Uterus (tissue), 4 donors: ENCODE results near the gene TRMT44. TPM values are rescaled to one million over a fixed set of nuclear protein-coding genes. Genes with fewer than 3 reads are reported as not detected.

Experiments
- DNase-seq, 2 donors: peaks; one replicate each; pipeline ENCODE4 v3.0.0-alpha.2; 2019 to 2020
- H3K27ac ChIP-seq, 2 donors: fragments of 200-600 bp; sonication (generic); 1 replicate in 1 of 2; 2 replicates in 1 of 2; pipeline ENCODE4 v1.5.1; 2016 to 2018
- H3K27me3 ChIP-seq, 2 donors: fragments of 200-600 bp; sonication (generic); one replicate each; pipeline ENCODE4 v1.5.1; 2018 to 2019; ENCODE audit warnings: control low read depth in 1 of 2
- H3K36me3 ChIP-seq, 2 donors: fragments of 200-600 bp; sonication (generic); one replicate each; pipeline ENCODE4 v1.5.1; 2019; ENCODE audit warnings: control low read depth in 1 of 2
- H3K4me1 ChIP-seq, 2 donors: fragments of 200-600 bp; sonication (generic); one replicate each; pipeline ENCODE4 v1.5.1; 2018 to 2019; ENCODE audit warnings: control low read depth in 1 of 2
- H3K4me3 ChIP-seq, 2 donors: fragments of 200-600 bp; sonication (generic); 1 replicate in 1 of 2; 2 replicates in 1 of 2; pipeline ENCODE4 v1.5.1; 2018 to 2019; ENCODE audit warnings: mild to moderate bottlenecking in 1 of 2
- H3K9me3 ChIP-seq, 2 donors: fragments of 200-600 bp; sonication (generic); one replicate each; pipeline ENCODE4 v1.5.1; 2019; ENCODE audit warnings: control low read depth in 1 of 2
- POLR2A ChIP-seq, 2 donors: fragments of 450-650 bp; IDR thresholded peaks; one replicate each; pipeline ENCODE4 v1.6.1; 2016; ENCODE audit warnings: antibody characterized with exemption in 2 of 2, mild to moderate bottlenecking in 1 of 2, moderate library complexity in 1 of 2
- intact Hi-C: fragments of 100-400 bp; cut with DNase I; formaldehyde crosslinking; loops from one replicate; pipeline ENCODE4 v1.15.1; 2023; ENCODE audit warnings: low total_unique reads
- total RNA-seq, 4 donors: library from RNA; depleted of rRNA in 3 of 4; stranded (reverse); fragments of >200 nt in 3 of 4; gene quantifications; one replicate each; pipeline versions ENCODE4 v1.1.0 to v1.2.4, GENCODE V29; 2014 to 2023
- TF ChIP-seq, protein P1 (sequence below), 4 experiments: fragments of 200-600 bp in 2 of 4; fragments of 450-650 bp in 2 of 4; sonication (generic) in 2 of 4; IDR thresholded peaks; one replicate each; pipeline ENCODE4 v1.5.1; 2016 to 2019; ENCODE audit warnings: antibody characterized with exemption in 4 of 4, mild to moderate bottlenecking in 2 of 4, moderate library complexity in 1 of 4
- donor health status: DM: yes; HTN: yes; CAD: no.

Gene TRMT44
- total RNA-seq, 4 donors from 2014 or later = 3.3 to 38.8 (median 32.3) TPM

DNA sequence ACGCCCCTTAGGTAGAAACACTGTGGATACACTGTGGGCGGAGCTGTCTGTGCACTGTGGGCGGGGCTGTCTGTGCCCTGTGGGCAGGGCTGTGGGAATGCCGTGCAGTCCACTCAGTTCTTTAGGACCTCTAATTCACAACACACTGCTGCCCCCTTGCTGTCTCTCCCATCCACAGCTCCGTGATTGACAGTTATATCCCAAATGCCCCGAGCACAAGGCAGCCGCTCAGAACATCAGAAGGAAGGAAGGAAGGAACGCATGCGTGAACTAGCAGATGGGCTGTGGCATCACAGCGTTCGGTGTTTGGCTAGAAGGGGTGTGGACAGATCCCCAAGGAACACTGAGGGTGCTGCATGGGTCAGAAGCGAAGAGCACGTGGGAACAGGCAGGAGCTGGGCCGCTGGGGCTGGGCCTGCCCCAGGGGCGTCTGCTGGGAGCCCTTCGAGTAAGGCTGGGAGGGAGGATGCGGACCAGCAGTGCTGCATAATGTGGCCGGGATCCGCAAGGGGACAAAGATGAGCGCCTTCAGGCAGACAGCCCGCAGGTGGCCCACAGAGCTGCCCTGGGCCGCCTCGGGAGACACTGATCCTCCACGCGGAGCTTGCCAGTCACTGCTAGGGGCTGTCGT is 29.8 kb upstream of the TRMT44 start:
- no peaks in the 10 kb centered on the region for H3K36me3 ChIP-seq
- peak; percentile 59 to 69 for DNase-seq
- H3K4me1 ChIP-seq = no peaks in the 10 kb centered on the region
- no peak overlapping the region for H3K27ac ChIP-seq
- H3K4me3 ChIP-seq = no peak overlapping the region
- no peaks in the 10 kb centered on the region for H3K27me3 ChIP-seq
- intact Hi-C loops = no loop called here
- TF ChIP-seq POLR2A (IDR thresholded peaks at IDR 0.05) = no peak
- TF ChIP-seq, protein P1, sequence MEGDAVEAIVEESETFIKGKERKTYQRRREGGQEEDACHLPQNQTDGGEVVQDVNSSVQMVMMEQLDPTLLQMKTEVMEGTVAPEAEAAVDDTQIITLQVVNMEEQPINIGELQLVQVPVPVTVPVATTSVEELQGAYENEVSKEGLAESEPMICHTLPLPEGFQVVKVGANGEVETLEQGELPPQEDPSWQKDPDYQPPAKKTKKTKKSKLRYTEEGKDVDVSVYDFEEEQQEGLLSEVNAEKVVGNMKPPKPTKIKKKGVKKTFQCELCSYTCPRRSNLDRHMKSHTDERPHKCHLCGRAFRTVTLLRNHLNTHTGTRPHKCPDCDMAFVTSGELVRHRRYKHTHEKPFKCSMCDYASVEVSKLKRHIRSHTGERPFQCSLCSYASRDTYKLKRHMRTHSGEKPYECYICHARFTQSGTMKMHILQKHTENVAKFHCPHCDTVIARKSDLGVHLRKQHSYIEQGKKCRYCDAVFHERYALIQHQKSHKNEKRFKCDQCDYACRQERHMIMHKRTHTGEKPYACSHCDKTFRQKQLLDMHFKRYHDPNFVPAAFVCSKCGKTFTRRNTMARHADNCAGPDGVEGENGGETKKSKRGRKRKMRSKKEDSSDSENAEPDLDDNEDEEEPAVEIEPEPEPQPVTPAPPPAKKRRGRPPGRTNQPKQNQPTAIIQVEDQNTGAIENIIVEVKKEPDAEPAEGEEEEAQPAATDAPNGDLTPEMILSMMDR (IDR thresholded peaks at IDR 0.05) = peak; percentile 5 to 42 (median 30)
- H3K9me3 ChIP-seq = no peaks in the 10 kb centered on the region

GRCh38 chr4:8411351-8412180 is 29.0 kb upstream of the TRMT44 start:
- intact Hi-C loops = no loop called here
- no peak for DNase-seq
- Histone ChIP-seq H3K27ac (no peak overlapping the region), H3K27me3 (no peaks in the 10 kb centered on the region), H3K4me3 (no peak overlapping the region), H3K9me3 (no peaks in the 10 kb centered on the region), H3K36me3 (no peaks in the 10 kb centered on the region), H3K4me1 (no peaks in the 10 kb centered on the region)
- TF ChIP-seq, protein P1 (IDR thresholded peaks at IDR 0.05) = no peak
- no peak for TF ChIP-seq POLR2A (IDR thresholded peaks at IDR 0.05)

DNA sequence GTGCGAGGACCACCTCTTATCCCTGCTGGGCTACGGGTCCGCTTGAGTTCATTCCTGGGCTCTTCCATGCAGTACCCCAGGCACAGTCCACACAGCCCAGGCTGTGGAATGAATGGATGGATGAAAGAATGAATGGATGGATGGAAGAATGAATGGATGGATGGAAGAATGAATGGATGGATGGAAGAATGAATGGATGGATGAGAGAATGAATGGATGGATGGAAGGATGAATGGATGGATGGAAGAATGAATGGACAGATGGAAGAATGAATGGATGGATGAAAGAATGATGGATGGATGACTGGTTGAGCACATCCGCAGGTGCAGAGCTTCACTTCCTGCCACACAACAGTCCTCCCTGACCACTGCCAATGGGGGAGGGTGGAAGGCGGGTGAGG is 28.3 kb upstream of the TRMT44 start:
- no peaks in the 10 kb centered on the region for H3K4me1 ChIP-seq
- TF ChIP-seq, protein P1 (IDR thresholded peaks at IDR 0.05) = no peak
- no peak for TF ChIP-seq POLR2A (IDR thresholded peaks at IDR 0.05)
- H3K9me3 ChIP-seq = no peaks in the 10 kb centered on the region
- no peaks in the 10 kb centered on the region for H3K36me3 ChIP-seq
- H3K4me3 ChIP-seq = no peak overlapping the region
- intact Hi-C loops = no loop called here
- H3K27me3 ChIP-seq = no peaks in the 10 kb centered on the region
- H3K27ac ChIP-seq = no peak overlapping the region
- no peak for DNase-seq

DNA sequence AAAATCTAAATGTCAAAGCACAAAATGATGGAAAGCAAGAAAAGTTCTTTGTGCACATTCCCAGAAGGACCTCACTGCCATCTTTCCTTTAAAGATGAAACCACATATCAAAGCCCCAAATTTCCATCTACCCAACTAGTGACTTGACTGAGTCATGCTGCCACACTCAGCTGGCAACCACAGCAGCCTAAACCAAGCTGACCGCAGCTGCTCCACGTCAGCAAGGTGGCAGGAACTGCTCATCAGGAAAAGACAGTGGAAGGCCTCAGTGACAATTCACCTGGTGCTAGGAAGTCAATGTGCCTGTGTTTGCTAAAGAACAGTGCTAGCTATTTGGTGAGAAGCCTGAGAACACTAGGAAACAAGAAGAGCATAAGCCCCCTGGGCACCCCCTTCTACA is 26.2 kb upstream of the TRMT44 start:
- intact Hi-C loops = no loop called here
- no peak overlapping the region for H3K4me3 ChIP-seq
- H3K27me3 ChIP-seq = no peaks in the 10 kb centered on the region
- no peaks in the 10 kb centered on the region for H3K36me3 ChIP-seq
- H3K9me3 ChIP-seq = no peaks in the 10 kb centered on the region
- no peaks in the 10 kb centered on the region for H3K4me1 ChIP-seq
- H3K27ac ChIP-seq = no peak overlapping the region
- TF ChIP-seq POLR2A (IDR thresholded peaks at IDR 0.05) = no peak
- TF ChIP-seq, protein P1 (IDR thresholded peaks at IDR 0.05) = no peak
- DNase-seq = no peak

DNA sequence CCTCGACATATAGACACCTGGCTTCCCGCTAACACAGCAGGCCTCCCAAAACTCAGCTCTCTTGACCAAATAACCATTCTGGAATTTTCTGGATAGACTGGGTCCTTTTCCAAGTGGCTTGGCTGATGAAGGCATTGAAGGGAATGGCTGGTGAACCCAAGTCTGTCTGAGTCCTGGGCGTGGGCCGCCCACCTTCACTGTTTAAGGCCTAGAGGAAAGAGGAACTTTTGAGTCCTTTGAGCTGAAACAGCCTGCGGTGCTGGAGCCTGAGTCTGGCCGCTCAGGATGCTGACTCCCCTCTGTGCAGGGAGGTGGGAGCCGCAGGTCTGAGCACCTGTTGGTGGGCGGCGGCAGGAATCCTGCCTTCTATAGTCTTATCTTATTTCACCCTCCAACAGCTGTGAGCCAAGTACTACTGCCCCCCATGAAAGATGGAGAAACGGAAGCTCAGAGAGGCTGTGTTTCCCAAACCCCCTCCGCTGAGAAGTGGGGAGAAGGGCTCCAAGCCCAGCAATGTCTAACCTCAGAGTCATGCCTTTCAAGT is 23.4 kb upstream of the TRMT44 start:
- intact Hi-C loops = no loop called here
- no peaks in the 10 kb centered on the region for H3K4me1 ChIP-seq
- H3K9me3 ChIP-seq = no peaks in the 10 kb centered on the region
- H3K27ac ChIP-seq = no peak overlapping the region
- H3K4me3 ChIP-seq = no peak overlapping the region
- TF ChIP-seq POLR2A (IDR thresholded peaks at IDR 0.05) = no peak
- TF ChIP-seq, protein P1 (IDR thresholded peaks at IDR 0.05) = no peak
- no peaks in the 10 kb centered on the region for H3K27me3 ChIP-seq
- H3K36me3 ChIP-seq = no peaks in the 10 kb centered on the region
- DNase-seq = no peak
